ENCODE results near the gene TMEM235. TPM values are rescaled to one million over a fixed set of nuclear protein-coding genes. Genes with fewer than 3 reads are reported as not detected.

TMEM235 gene
- total and polyA plus RNA-seq, 9 of the 15 experiments (the other 6 are each of a cell fraction or from before 2014, with no cell fraction given) = not detected

- TF ChIP-seq ZNF277 (CRISPR knock-in tag; IDR thresholded peaks at IDR 0.05; ENCODE audit: borderline replicate concordance) = no peak
- no peak for TF ChIP-seq HCFC1 (IDR thresholded peaks at IDR 0.05; ENCODE audit: low read depth, low read length)
- TF ChIP-seq HNRNPK (IDR thresholded peaks at IDR 0.05; ENCODE audit: low read depth, low read length, poor library complexity, severe bottlenecking) = no peak
- no peak for TF ChIP-seq POLR2H (tag; IDR thresholded peaks at IDR 0.05; ENCODE audit: low read depth)
- no peak for TF ChIP-seq TAF15 (IDR thresholded peaks at IDR 0.05; ENCODE audit: low read depth, low read length)
- TF ChIP-seq TFAP4 (CRISPR knock-in tag; IDR thresholded peaks at IDR 0.05; ENCODE audit: borderline replicate concordance) = no peak
- 0 out of 2 replicates have a peak, but pooled peaks have one; percentile 12 for TF ChIP-seq ZNF311 (CRISPR knock-in tag; IDR thresholded peaks at IDR 0.05)
- TF ChIP-seq POLR2G (IDR thresholded peaks at IDR 0.05; ENCODE audit: low read depth, low read length) = peak; percentile 7; the same call in 1 of the 2 replicates
- TF ChIP-seq NFYB (IDR thresholded peaks at IDR 0.05; ENCODE audit: extremely low read depth, insufficient read length) = no peak
- no peak for TF ChIP-seq HDAC8 (tag; IDR thresholded peaks at IDR 0.05)
- TF ChIP-seq NBN (IDR thresholded peaks at IDR 0.05; ENCODE audit: low read depth) = no peak
- TF ChIP-seq HDAC3 (IDR thresholded peaks at IDR 0.05; ENCODE audit: borderline replicate concordance, partially characterized antibody) = no peak
- 0 out of 4 replicates have a peak, but pooled peaks of 1 of the 2 experiments have one; percentile 22 for TF ChIP-seq UBTF (IDR thresholded peaks at IDR 0.05; ENCODE audit: borderline replicate concordance in 1 of 2, low read depth in 2 of 2, low read length in 2 of 2)
- TF ChIP-seq IRF1 (CRISPR knock-in tag; IDR thresholded peaks at IDR 0.05; ENCODE audit: borderline replicate concordance) = no peak
- TF ChIP-seq, protein P1, sequence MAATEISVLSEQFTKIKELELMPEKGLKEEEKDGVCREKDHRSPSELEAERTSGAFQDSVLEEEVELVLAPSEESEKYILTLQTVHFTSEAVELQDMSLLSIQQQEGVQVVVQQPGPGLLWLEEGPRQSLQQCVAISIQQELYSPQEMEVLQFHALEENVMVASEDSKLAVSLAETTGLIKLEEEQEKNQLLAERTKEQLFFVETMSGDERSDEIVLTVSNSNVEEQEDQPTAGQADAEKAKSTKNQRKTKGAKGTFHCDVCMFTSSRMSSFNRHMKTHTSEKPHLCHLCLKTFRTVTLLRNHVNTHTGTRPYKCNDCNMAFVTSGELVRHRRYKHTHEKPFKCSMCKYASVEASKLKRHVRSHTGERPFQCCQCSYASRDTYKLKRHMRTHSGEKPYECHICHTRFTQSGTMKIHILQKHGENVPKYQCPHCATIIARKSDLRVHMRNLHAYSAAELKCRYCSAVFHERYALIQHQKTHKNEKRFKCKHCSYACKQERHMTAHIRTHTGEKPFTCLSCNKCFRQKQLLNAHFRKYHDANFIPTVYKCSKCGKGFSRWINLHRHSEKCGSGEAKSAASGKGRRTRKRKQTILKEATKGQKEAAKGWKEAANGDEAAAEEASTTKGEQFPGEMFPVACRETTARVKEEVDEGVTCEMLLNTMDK (IDR thresholded peaks at IDR 0.05; ENCODE audit: borderline replicate concordance, insufficient read depth, low read depth, low read length, poor library complexity, severe bottlenecking) = no peak
- no peak for TF ChIP-seq TCF15 (CRISPR knock-in tag; IDR thresholded peaks at IDR 0.05)
- no peak for TF ChIP-seq ZNF696 (CRISPR knock-in tag; conservative IDR thresholded peaks at IDR 0.05)
These were observed 24.7 kb downstream of the TMEM235 start (continued) for GRCh38 chr17:78255953-78256706.
